GM18505 (cell line): ENCODE data around the gene AZIN2.

Source experiments
- ATAC-seq: cut with Tn5 transposase; IDR thresholded peaks from one replicate; pipeline ENCODE4 v1.9.1; 2021; ENCODE audit not compliant: unreplicated experiment
- POLR2A ChIP-seq: IDR thresholded peaks from 4 replicates; pipeline ENCODE4 v1.6.1; 2011; ENCODE audit warnings: borderline replicate concordance; ENCODE audit not compliant: insufficient read depth, insufficient read length; ENCODE audit errors: extremely low read depth

Gene AZIN2

GRCh38 chr1:33137800-33138199 lies 56.8 kb downstream of the AZIN2 start:
- ATAC-seq = no peak

GRCh38 chr1:33140153-33141149 lies 59.5 kb downstream of the AZIN2 start:
- ATAC-seq = no peak
- no peak for TF ChIP-seq POLR2A

More at GRCh38 chr1:33137800-33138199, 56.8 kb downstream of the AZIN2 start:
- no peak for TF ChIP-seq POLR2A

- TF ChIP-seq POLR2A = no peak
- ATAC-seq = no peak
Observed at GRCh38 chr1:33141216-33141615, 60.3 kb downstream of the AZIN2 start.

GRCh38 chr1:33141781-33142180 lies 60.8 kb downstream of the AZIN2 start:
- no peak for TF ChIP-seq POLR2A
- no peak for ATAC-seq

GRCh38 chr1:33142483-33143064 lies 61.6 kb downstream of the AZIN2 start:
- ATAC-seq = no peak
- no peak for TF ChIP-seq POLR2A

GRCh38 chr1:33143176-33143575 lies 62.2 kb downstream of the AZIN2 start:
- no peak for TF ChIP-seq POLR2A
- ATAC-seq = no peak

- no peak for ATAC-seq
- no peak for TF ChIP-seq POLR2A
Observed at GRCh38 chr1:33143698-33144097, 62.7 kb downstream of the AZIN2 start.

- TF ChIP-seq POLR2A = no peak
- no peak for ATAC-seq
Observed at GRCh38 chr1:33146003-33146402, 65.0 kb downstream of the AZIN2 start.

- no peak for TF ChIP-seq POLR2A
- ATAC-seq = no peak
Observed at GRCh38 chr1:33147275-33147996, 66.5 kb downstream of the AZIN2 start.

- TF ChIP-seq POLR2A = no peak
- no peak for ATAC-seq
Observed at GRCh38 chr1:33147997-33148314, 67.0 kb downstream of the AZIN2 start.

GRCh38 chr1:33148615-33149014 lies 67.7 kb downstream of the AZIN2 start:
- no peak for TF ChIP-seq POLR2A
- no peak for ATAC-seq

GRCh38 chr1:33149453-33150190 lies 68.7 kb downstream of the AZIN2 start:
- no peak for TF ChIP-seq POLR2A
- ATAC-seq = no peak

GRCh38 chr1:33150522-33150921 lies 69.6 kb downstream of the AZIN2 start:
- no peak for TF ChIP-seq POLR2A
- no peak for ATAC-seq

- no peak for ATAC-seq
- TF ChIP-seq POLR2A = no peak
Observed at GRCh38 chr1:33151116-33151515, 70.2 kb downstream of the AZIN2 start.
